Small intestine (tissue), 7 donors: ENCODE results near the gene MRPL34. TPM values are rescaled to one million over a fixed set of nuclear protein-coding genes. Genes with fewer than 3 reads are reported as not detected.
A peak's percentile ranks its signal among the peaks of the same experiment; 100 is the strongest.
"Not testable (repeated sequence)": the region's sequence is repeated elsewhere in the genome, so short reads cannot be mapped to it uniquely, and the experiment has no call there.

Experiments
- DNase-seq, 2 donors: peaks; one replicate each; pipeline versions ENCODE4 v3.0.0 to v3.0.0-alpha.2; 2013
- FAIRE-seq: peaks from 2 replicates; lab custom pipeline; 2012; peaks lifted over from hg19 to GRCh38; lab: Jason Lieb, UNC
- H3K27ac ChIP-seq, 3 donors: one replicate each; pipeline ENCODE4 v1.5.1; 2013; ENCODE audit warnings: low read length in 2 of 3, mild to moderate bottlenecking in 2 of 3, control low read depth in 1 of 3, inconsistent platforms in 1 of 3, low read depth in 1 of 3, moderate library complexity in 1 of 3
- H3K27me3 ChIP-seq, 3 donors: one replicate each; pipeline ENCODE4 v1.6.1; 2013; ENCODE audit warnings: low read length in 3 of 3, inconsistent platforms in 1 of 3; ENCODE audit not compliant: control insufficient read depth in 3 of 3, insufficient read depth in 3 of 3
- H3K36me3 ChIP-seq, 3 donors: one replicate each; pipeline ENCODE4 v1.6.1; 2013; ENCODE audit warnings: low read length in 3 of 3, inconsistent platforms in 1 of 3, low read depth in 1 of 3, mild to moderate bottlenecking in 1 of 3, moderate library complexity in 1 of 3; ENCODE audit not compliant: control insufficient read depth in 3 of 3, insufficient read depth in 2 of 3
- H3K4me1 ChIP-seq, 3 donors: one replicate each; pipeline ENCODE4 v1.6.1; 2013; ENCODE audit warnings: low read length in 2 of 3, inconsistent platforms in 1 of 3, low read depth in 1 of 3, mild to moderate bottlenecking in 1 of 3, moderate library complexity in 1 of 3; ENCODE audit not compliant: control insufficient read depth in 3 of 3, insufficient read depth in 2 of 3
- H3K4me3 ChIP-seq, 3 donors: one replicate each; pipeline ENCODE4 v1.5.1; 2013; ENCODE audit warnings: low read length in 3 of 3, control low read depth in 1 of 3, inconsistent platforms in 1 of 3, low read depth in 1 of 3, mild to moderate bottlenecking in 1 of 3, moderate library complexity in 1 of 3
- H3K9me3 ChIP-seq, 2 donors: one replicate each; pipeline ENCODE4 v1.6.1; 2013; ENCODE audit warnings: low read depth in 1 of 2, low read length in 1 of 2; ENCODE audit not compliant: control insufficient read depth in 2 of 2, insufficient read depth in 1 of 2
- WGBS, 3 donors: extraction: QIAGEN DNeasy Blood & Tissue Kit; methylation state at CpG; one replicate each; pipeline ENCODE4 v1.1.7; 2013; 5-methylcytosine and 5-hydroxymethylcytosine counted together
- polyA plus RNA-seq, 4 donors: library from polyadenylated mRNA; stranded (reverse) in 3 of 4; unstranded in 1 of 4; fragments of 200-250 nt in 3 of 4; fragments of 120-200 nt in 1 of 4; gene quantifications; one replicate each; pipeline versions ENCODE4 v1.2.1 to v1.2.3, GENCODE V29; 2013
- donor health status: healthy with polysubstance abuse.
- donor health status: control.
- donor health status: control.
- donor health status: Bipolar disorder and iron deficiency.
- donor health status: healthy.

The MRPL34 gene
- polyA plus RNA-seq, 4 donors = 49.0 to 404 (median 278) TPM

DNA sequence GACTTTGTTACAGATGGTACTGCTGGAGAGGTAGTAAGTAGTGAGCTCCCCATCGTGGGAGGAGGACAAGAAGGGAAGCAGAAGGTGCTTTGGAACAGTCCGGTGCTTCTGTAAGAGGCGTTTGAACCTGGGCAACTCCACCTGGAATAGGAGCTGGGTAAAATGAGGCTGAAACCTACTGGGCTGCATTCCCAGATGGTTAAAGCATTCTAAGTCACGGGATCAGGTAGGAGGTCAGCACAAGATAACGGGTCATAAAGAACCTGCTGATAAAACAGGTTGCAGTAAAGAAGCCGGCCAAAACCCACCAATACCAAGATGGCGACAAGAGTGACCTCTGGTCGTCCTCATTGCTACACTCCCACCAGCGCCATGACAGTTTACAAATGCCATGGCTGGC is 18.9 kb upstream of the MRPL34 start:
- FAIRE-seq (no peak), DNase-seq (peak in 1 of 2 donors; percentile 47)
- Histone ChIP-seq H3K4me1 (peaks cover under 1 to 12% (median 2%) of the 10 kb centered on the region in 3 donors), H3K36me3 (no peaks in the 10 kb centered on the region), H3K27me3 (peaks cover 0 to 7% (median under 1%) of the 10 kb centered on the region in 3 donors), H3K9me3 (no peaks in the 10 kb centered on the region), H3K27ac (no peak overlapping the region), H3K4me3 (no peak overlapping the region)
- WGBS, 3 donors = 38 to 73% (median 66%) methylated on average over 9 of the region's 9 CpGs

DNA sequence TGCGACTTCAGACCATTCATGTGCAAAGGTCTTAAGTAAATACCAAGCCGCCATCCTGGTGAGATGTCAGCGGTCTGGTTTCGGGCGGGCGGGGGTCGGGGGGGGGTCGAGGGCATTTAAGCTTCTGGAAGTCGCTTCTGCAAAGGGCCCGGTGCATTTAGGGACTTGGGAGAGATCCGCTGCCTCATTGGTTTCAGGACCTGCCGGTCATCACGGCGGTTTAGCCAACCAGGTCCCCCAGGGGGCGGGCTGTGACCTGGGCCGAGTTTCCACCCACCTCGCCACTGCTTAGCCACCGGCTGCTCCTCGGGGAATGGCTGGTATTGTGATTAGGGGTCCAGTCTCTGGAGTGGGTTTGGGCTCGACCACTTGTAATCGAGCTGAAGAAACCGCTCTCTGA is 16.2 kb upstream of the MRPL34 start:
- 13 to 19% (median 15%) methylated on average over 21 to 22 of the region's 22 CpGs for WGBS, 3 donors
- H3K4me3 ChIP-seq = no peak overlapping the region
- H3K9me3 ChIP-seq = peaks cover 0 to 3% of the 10 kb centered on the region in 2 donors
- H3K27me3 ChIP-seq = no peaks in the 10 kb centered on the region
- DNase-seq (peak; percentile 43 to 62), FAIRE-seq (no peak)
- H3K4me1 ChIP-seq = peaks cover 0 to 9% (median 0%) of the 10 kb centered on the region in 3 donors
- H3K27ac ChIP-seq = no peak overlapping the region
- peaks cover 0 to 7% (median 0%) of the 10 kb centered on the region in 3 donors for H3K36me3 ChIP-seq

DNA sequence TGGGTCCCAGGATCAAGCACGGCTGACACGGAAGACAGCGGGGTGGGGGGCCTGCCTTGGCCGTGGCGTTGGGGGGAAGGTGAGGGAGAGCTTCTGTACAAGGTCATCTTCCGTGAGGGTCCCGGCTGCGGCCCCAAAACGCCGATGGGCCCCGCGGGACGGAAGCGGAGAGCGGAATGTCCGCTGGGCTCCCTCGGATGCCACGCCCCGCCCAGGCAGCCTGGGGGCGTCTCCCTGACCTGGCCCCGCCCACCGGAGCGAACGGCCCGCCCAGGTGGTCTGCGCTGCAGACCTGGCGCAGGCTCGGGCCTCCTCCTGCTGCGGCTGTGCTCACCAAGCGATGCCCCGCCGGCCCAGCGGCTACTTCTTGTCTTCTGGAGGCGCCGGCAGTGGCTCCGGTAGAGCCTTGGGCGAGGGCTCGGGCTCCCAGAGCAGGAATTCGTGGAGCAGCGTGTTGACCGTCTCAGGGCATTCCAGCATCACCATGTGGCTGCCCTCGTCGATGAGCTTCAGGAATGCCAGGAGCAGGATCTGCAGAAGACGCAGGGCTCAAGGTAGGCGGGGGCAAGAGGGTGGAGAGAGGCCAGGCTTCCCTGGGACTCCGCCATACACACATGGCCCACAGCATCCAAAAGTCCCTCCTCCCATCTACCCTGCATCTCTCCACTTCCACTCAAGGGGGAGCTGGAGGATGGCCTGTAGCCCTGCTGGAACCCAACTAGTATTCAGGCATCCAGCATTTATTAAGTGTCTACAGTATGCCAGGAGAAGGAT is 13.2 kb upstream of the MRPL34 start:
- WGBS, 3 donors = 1 to 3% (median 1%) methylated on average over 36 to 46 of the region's 46 CpGs
- Histone ChIP-seq H3K4me1 (peaks cover 0 to 4% (median 0%) of the 10 kb centered on the region in 3 donors), H3K4me3 (peak overlapping the region; percentile 47 to 52 (median 52)), H3K27me3 (no peaks in the 10 kb centered on the region), H3K27ac (peak overlapping the region in 2 of 3 donors; percentile 28 to 63), H3K9me3 (peaks cover 0 to 3% of the 10 kb centered on the region in 2 donors), H3K36me3 (peaks cover 0 to 13% (median 0%) of the 10 kb centered on the region in 3 donors)
- DNase-seq = peak; percentile 85 to 90
- no peak for FAIRE-seq

DNA sequence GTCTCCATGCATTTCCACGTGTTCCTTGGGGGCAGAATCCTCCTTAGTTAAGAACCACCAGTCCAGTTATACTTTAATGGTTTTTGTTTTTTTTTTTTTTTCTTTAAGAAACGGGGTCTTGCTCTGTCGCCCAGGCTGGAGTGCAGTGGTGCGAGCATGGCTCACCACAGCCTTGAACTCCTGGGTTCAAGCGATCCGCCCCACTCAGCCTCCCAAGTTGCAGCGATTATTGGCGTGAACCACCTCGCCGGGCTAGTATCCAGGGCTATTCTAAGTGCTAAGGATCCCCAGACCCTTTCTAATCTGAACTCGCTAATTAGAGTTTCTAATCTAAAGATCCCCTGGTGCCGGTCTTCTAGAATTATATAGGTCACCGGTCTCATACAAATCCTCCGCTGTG is 12.1 kb upstream of the MRPL34 start:
- Histone ChIP-seq H3K9me3 (peaks cover 0 to 3% of the 10 kb centered on the region in 2 donors), H3K36me3 (peaks cover 0 to 13% (median 0%) of the 10 kb centered on the region in 3 donors), H3K27me3 (no peaks in the 10 kb centered on the region), H3K27ac (no peak overlapping the region), H3K4me3 (no peak overlapping the region), H3K4me1 (peaks cover 0 to 4% (median 0%) of the 10 kb centered on the region in 3 donors)
- DNase-seq (no peak), FAIRE-seq (no peak)
- WGBS, 3 donors = 90 to 93% (median 91%) methylated on average over 14 of the region's 14 CpGs

DNA sequence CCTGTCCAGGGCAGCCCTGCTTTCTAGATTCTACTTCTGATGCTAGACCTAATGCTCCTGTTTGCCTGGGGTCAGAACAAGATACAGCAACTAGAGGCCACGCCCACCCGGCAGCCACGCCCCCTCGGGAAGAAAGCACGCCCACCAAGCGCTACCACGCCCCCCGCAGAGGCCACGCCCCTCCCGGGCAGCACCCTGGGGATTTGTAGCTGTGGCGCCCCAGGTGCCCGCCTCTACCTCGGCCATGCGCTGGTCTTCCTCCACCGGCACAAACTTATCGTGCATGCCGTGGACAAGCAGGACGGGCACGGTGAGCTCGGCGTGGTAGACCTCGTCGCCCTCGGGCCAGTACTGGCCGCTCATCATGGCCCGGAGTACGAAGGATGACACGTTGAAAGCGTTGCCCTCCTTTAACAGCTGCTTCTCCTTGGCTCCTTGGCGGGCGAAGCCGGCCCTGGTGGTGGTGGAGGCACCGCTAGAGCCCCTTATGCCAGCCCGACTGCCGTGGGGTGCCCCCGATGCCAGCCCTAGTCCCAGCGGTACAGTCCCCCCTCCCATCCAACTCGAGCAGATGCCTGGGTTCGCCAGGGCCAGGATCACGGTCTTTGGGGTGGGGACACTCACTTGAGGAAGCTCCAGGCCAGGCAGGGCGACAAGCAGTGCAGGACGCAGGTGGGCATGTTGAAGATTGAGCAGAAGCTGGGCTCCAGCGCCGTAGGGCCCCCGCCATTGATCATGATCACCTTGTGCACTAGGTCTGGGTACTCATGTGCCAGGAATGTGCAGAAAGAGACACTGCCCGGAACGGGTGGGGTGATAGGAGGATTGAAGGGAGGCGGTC is 11.4 kb upstream of the MRPL34 start:
- WGBS, 3 donors = 78 to 82% (median 82%) methylated on average over 41 to 48 of the region's 48 CpGs
- H3K4me1 ChIP-seq = peaks cover 0 to 4% (median 0%) of the 10 kb centered on the region in 3 donors
- H3K36me3 ChIP-seq = peaks cover 0 to 13% (median 0%) of the 10 kb centered on the region in 3 donors
- FAIRE-seq (no peak), DNase-seq (no peak)
- H3K27ac ChIP-seq = no peak overlapping the region
- H3K9me3 ChIP-seq = peaks cover 0 to 3% of the 10 kb centered on the region in 2 donors
- H3K27me3 ChIP-seq = no peaks in the 10 kb centered on the region
- no peak overlapping the region for H3K4me3 ChIP-seq

DNA sequence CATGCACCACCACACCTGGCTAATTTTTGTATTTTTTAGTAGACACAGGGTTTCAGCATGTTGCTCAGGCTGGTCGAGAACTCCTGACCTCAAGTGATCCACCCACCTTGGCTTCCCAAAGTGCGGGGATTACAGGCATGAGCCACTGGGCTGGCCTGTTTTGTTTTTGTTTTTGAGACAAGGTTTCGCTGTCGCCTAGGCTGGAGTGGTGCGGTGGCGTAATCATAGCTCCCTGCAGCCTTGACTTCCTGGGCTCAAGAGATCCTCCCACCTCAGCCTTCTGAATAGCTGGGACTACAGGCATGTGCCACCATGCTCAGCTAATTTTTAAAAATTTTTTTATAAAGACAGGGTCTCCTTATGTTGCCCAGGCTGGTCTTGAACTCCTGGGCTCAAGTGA is 10.1 kb upstream of the MRPL34 start:
- H3K4me1 ChIP-seq, H3K27ac ChIP-seq, FAIRE-seq, H3K27me3 ChIP-seq, H3K9me3 ChIP-seq, DNase-seq, H3K4me3 ChIP-seq: not testable (repeated sequence)
- 95 to 98% (median 96%) methylated on average over 6 of the region's 6 CpGs for WGBS, 3 donors
- H3K36me3 ChIP-seq = peaks cover 0 to 13% (median 0%) of the 10 kb centered on the region in 3 donors

DNA sequence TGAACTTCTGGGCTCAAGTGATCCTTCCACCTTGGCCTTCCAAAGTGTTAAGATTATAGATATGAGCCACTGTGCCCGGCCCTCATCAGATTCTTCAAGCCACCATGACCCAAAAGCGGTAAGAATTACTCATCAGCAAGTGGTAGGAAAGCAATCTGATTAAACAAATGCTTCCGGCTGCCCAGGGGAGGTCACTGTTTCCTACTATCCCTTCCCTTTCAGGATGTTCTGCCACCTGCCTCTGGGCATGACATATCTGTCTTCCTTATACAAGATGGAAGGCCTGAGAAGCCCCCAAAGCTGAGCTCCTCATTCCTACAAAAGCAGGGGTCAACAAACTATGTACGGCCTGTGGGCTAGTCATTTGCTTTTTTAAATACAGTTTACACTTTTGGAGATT is 9.4 kb upstream of the MRPL34 start:
- H3K27me3 ChIP-seq = no peaks in the 10 kb centered on the region
- no peak overlapping the region for H3K27ac ChIP-seq
- FAIRE-seq = no peak
- peaks cover 0 to 3% of the 10 kb centered on the region in 2 donors for H3K9me3 ChIP-seq
- peaks cover 0 to 15% (median 0%) of the 10 kb centered on the region in 3 donors for H3K36me3 ChIP-seq
- WGBS, 3 donors = 55 to 57% (median 56%) methylated on average over 4 of the region's 4 CpGs
- DNase-seq = no peak
- H3K4me3 ChIP-seq = no peak overlapping the region
- peaks cover 0 to 4% (median 0%) of the 10 kb centered on the region in 3 donors for H3K4me1 ChIP-seq

DNA sequence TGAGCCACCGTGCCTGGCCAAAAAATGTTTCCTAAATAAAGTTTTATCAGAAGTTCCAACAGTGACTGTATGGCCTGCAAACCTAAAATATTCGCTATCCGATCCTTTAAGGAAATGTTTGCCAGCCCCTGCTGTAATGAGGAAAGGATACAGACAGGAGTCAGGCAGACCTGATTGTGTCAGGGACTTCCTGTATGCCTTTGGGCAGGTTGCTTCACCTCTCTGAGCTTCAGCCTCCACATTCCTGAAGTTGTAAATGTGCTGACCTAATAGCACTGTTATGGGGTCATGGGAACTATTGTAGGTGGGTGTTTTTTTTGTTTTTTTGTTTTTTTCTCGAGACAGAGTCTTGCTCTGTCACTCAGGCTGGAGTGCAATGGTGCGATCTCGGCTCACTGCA is 8.7 kb upstream of the MRPL34 start:
- H3K36me3 ChIP-seq = peaks cover 0 to 17% (median 0%) of the 10 kb centered on the region in 3 donors
- DNase-seq (no peak), FAIRE-seq (no peak)
- peaks cover 0 to 3% of the 10 kb centered on the region in 2 donors for H3K9me3 ChIP-seq
- H3K4me3 ChIP-seq = no peak overlapping the region
- no peak overlapping the region for H3K27ac ChIP-seq
- H3K4me1 ChIP-seq = peaks cover 0 to 2% (median 0%) of the 10 kb centered on the region in 3 donors
- no peaks in the 10 kb centered on the region for H3K27me3 ChIP-seq
- WGBS, 3 donors = 91 to 96% (median 94%) methylated on average over 6 of the region's 6 CpGs
